Smooth muscle cell (in vitro differentiated cells): Measurements from ENCODE around the gene LENG8. TPM values are rescaled to one million over a fixed set of nuclear protein-coding genes. Genes with fewer than 3 reads are reported as not detected.

Source experiments
- DNase-seq: peaks from one replicate; lab custom pipeline; 2025; ENCODE audit not compliant: unreplicated experiment; lab: John Stamatoyannopoulos, UW
- H2AFZ ChIP-seq: fragments of 200-600 bp; sonication (generic); 2 replicates; pipeline ENCODE4 v1.6.0; 2016; ENCODE audit warnings: antibody characterized with exemption, low read depth, mild to moderate bottlenecking
- H3F3A ChIP-seq: fragments of 200-600 bp; sonication (generic); 2 replicates; pipeline ENCODE4 v1.6.0; 2017; ENCODE audit warnings: antibody characterized with exemption, low read depth
- H3K27ac ChIP-seq: fragments of 200-600 bp; sonication (generic); 2 replicates; pipeline ENCODE4 v1.5.1; 2016; ENCODE audit warnings: low read depth, mild to moderate bottlenecking
- H3K27me3 ChIP-seq: fragments of 200-600 bp; sonication (generic); 2 replicates; pipeline ENCODE4 v1.6.1; 2016; ENCODE audit warnings: low read depth, mild to moderate bottlenecking
- H3K36me3 ChIP-seq: fragments of 200-600 bp; sonication (generic); 2 replicates; pipeline ENCODE4 v1.5.1; 2016; ENCODE audit warnings: low read depth
- H3K4me1 ChIP-seq: fragments of 200-600 bp; sonication (generic); 2 replicates; pipeline ENCODE4 v1.5.1; 2016; ENCODE audit warnings: low read depth
- H3K4me2 ChIP-seq: fragments of 200-600 bp; sonication (generic); 2 replicates; pipeline ENCODE4 v1.6.0; 2016; ENCODE audit warnings: mild to moderate bottlenecking
- H3K4me3 ChIP-seq: fragments of 200-600 bp; sonication (generic); 2 replicates; pipeline ENCODE4 v1.5.1; 2016; ENCODE audit warnings: mild to moderate bottlenecking
- H3K79me2 ChIP-seq: fragments of 200-600 bp; sonication (generic); 2 replicates; pipeline ENCODE4 v1.6.0; 2016; ENCODE audit warnings: low read depth, mild to moderate bottlenecking
- H3K9ac ChIP-seq: fragments of 200-600 bp; sonication (generic); 2 replicates; pipeline ENCODE4 v1.6.0; 2016; ENCODE audit warnings: low read depth
- H3K9me3 ChIP-seq: fragments of 200-600 bp; sonication (generic); replicated peaks from 2 replicates; pipeline ENCODE4 v1.5.1; 2016; ENCODE audit warnings: low read depth
- H4K20me1 ChIP-seq: fragments of 200-600 bp; sonication (generic); 2 replicates; pipeline ENCODE4 v1.6.0; 2016; ENCODE audit warnings: low read depth
- WGBS: methylation state at CpG from one replicate; pipeline ENCODE4 v1.1.7; 2016; ENCODE audit warnings: low lambda C conversion rate; 5-methylcytosine and 5-hydroxymethylcytosine counted together
- polyA plus RNA-seq: library from polyadenylated mRNA; unstranded; fragments of >200 nt; fragmentation: Nextera tagmentation; extraction: Ambion mirVana; gene quantifications from 2 replicates; pipeline ENCODE4 v1.2.1, GENCODE V29; 2016
- total RNA-seq: library from RNA; depleted of rRNA; stranded (reverse); fragments of >200 nt; gene quantifications from 2 replicates; pipeline ENCODE4 v1.2.3, GENCODE V29; 2014
- TF ChIP-seq, protein P1 (sequence below): fragments of 200-600 bp; sonication (generic); IDR thresholded peaks from 2 replicates; pipeline ENCODE4 v1.5.1; 2017; ENCODE audit warnings: borderline replicate concordance, mild to moderate bottlenecking, antibody characterized with exemption; ENCODE audit not compliant: insufficient read depth, poor library complexity, severe bottlenecking

The LENG8 gene
- total and polyA plus RNA-seq, 2 experiments from 2014 or later: 27.6 to 32.9 TPM

DNA sequence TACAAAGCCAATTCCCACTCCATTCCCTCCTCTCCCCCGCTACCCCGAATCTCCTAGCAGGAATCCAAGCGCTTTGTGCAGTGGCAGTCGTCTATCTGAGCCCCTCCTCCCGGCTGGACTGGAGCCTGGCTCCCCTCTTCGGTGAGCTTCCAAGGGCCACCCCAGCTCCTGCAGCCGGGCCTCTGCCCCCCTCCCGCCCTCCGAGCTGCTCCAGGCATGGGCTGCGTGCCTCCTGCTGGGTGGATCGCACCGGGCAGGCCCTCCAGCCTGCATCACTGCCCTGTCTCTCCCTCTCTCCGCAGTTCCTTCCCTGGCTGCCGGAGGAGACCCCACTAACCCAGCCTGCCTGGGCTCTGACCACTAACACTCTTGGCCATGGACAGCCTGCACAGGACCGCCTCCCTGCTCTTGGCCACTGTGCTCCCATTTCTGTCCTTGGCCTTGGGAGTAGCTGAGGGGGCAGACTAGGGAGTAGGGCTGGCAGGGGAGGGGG is 12.9 kb upstream of the LENG8 start:
- Histone ChIP-seq H3F3A (no peaks in the 10 kb centered on the region), H4K20me1 (peaks cover 58% of the 10 kb centered on the region), H3K9me3 (no peaks in the 10 kb centered on the region), H3K27me3 (no peaks in the 10 kb centered on the region), H2AFZ (no peak overlapping the region), H3K27ac (no peak overlapping the region), H3K79me2 (no peaks in the 10 kb centered on the region), H3K4me1 (peaks cover 8% of the 10 kb centered on the region), H3K4me3 (no peak overlapping the region), H3K4me2 (no peak overlapping the region), H3K9ac (no peak overlapping the region), H3K36me3 (no peaks in the 10 kb centered on the region)
- no peak for DNase-seq
- TF ChIP-seq, protein P1, sequence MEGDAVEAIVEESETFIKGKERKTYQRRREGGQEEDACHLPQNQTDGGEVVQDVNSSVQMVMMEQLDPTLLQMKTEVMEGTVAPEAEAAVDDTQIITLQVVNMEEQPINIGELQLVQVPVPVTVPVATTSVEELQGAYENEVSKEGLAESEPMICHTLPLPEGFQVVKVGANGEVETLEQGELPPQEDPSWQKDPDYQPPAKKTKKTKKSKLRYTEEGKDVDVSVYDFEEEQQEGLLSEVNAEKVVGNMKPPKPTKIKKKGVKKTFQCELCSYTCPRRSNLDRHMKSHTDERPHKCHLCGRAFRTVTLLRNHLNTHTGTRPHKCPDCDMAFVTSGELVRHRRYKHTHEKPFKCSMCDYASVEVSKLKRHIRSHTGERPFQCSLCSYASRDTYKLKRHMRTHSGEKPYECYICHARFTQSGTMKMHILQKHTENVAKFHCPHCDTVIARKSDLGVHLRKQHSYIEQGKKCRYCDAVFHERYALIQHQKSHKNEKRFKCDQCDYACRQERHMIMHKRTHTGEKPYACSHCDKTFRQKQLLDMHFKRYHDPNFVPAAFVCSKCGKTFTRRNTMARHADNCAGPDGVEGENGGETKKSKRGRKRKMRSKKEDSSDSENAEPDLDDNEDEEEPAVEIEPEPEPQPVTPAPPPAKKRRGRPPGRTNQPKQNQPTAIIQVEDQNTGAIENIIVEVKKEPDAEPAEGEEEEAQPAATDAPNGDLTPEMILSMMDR: no peak
- WGBS: 72% methylated on average over 11 of the region's 15 CpGs

DNA sequence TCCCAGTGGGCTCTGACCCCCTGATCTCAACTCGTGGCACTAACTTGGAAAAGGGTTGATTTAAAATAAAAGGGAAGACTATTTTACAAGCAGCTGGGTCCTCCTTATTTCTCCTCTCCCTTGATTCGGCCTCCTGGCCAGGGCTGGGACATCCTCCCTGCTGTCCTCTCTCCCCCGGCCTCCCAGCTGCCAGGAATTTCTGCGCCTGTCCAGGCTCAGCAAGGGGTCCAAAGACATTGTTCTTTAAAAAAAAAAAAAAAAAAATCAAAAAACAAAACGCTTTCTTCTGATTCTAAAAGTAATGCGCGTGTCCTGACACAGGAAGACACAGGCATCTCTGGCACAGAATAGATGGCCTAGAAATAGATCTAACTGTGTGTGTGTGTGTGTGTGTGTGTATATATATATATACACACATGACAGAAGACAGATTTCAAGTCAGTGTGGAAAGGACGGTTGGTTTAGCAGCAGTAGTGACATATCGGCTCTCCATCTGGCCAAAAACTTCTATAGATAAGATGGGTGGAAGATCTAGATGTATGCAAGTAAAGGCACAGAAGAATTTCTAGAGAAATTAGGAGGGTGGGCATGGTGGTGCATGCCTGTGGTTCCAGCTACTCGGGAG is 12.3 kb upstream of the LENG8 start:
- peaks cover 8% of the 10 kb centered on the region for H3K4me1 ChIP-seq
- H3K27me3 ChIP-seq: no peaks in the 10 kb centered on the region
- no peaks in the 10 kb centered on the region for H3K9me3 ChIP-seq
- peaks cover 61% of the 10 kb centered on the region for H4K20me1 ChIP-seq
- H3K36me3 ChIP-seq: no peaks in the 10 kb centered on the region
- H3K9ac ChIP-seq: no peak overlapping the region
- H2AFZ ChIP-seq: no peak overlapping the region
- H3K79me2 ChIP-seq: peaks cover 5% of the 10 kb centered on the region
- TF ChIP-seq, protein P1: no peak
- no peaks in the 10 kb centered on the region for H3F3A ChIP-seq
- no peak for DNase-seq
- 96% methylated on average over 10 of the region's 10 CpGs for WGBS
- H3K4me3 ChIP-seq: no peak overlapping the region
- H3K27ac ChIP-seq: no peak overlapping the region
- H3K4me2 ChIP-seq: no peak overlapping the region

DNA sequence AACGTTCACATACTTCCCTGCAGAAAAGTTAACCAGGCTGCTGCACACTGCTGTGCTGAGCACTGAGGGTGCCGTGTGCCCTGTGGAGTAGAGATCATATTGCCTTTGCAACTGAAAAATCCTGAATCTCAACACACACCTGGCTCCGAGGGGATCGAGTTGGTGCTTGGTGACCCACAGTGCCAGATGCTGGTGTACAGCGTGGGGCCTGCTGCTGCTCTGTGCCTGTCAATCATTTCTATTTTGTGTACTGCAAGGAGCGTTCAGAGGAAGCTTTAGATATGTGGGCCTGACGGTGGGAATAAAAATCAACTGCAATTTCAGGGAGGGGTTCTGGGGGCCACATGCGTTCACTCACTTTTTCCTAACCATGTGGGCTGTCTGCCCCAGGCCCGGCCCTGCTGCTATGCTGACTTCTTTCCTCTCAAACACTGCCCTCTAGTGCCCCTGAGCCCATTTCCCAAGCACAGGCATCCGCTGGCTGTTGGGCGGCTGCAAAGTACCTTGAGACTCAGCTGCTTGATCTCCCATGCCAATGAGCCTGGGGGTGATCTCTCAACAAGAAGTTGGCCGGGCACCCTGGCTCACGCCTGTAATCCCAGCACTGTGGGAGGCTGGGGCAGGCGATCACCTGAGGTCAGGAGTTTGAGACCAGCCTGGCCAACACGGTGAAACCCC is 9.7 kb upstream of the LENG8 start:
- TF ChIP-seq, protein P1: peak; percentile 39
- WGBS: 63% methylated on average over 15 of the region's 15 CpGs
- no peak for DNase-seq

More for the DNA sequence above, 9.7 kb upstream of the LENG8 start:
- Histone ChIP-seq H3K4me1 (peaks cover 8% of the 10 kb centered on the region), H4K20me1 (peaks cover 66% of the 10 kb centered on the region), H3K79me2 (peaks cover 10% of the 10 kb centered on the region), H3K27ac (no peak overlapping the region), H3K9me3 (no peaks in the 10 kb centered on the region), H3F3A (no peaks in the 10 kb centered on the region), H3K4me2 (no peak overlapping the region), H2AFZ (no peak overlapping the region), H3K36me3 (no peaks in the 10 kb centered on the region), H3K27me3 (no peaks in the 10 kb centered on the region), H3K9ac (no peak overlapping the region), H3K4me3 (no peak overlapping the region)
